GM12878 (cell line): Measurements from ENCODE around the gene BPIFB3. TPM values are rescaled to one million over a fixed set of nuclear protein-coding genes. Genes with fewer than 3 reads are reported as not detected.

Experiments
- ATAC-seq: fragments of 200-7000 bp; cut with Tn5 transposase; 3 replicates; pipeline ENCODE4 v1.9.1; 2020; ENCODE audit warnings: mild to moderate bottlenecking, moderate library complexity
- BruUV-seq: library from RNA; stranded (reverse); fragments of 400-500 nt; replicated peaks from 2 replicates; lab custom pipeline; 2021; lab: Mats Ljungman, UMichigan
- CTCF ChIA-PET: fragments of 300-600 bp; sonication (Branson Sonifier 250); formaldehyde crosslinking; extraction: SDS; loops from one replicate; lab custom pipeline; 2021; ENCODE audit warnings: inconsistent platforms; lab: Yijun Ruan, JAX
- POLR2A ChIA-PET: fragments of 350-600 bp; formaldehyde crosslinking; extraction: SDS; loops from one replicate; lab custom pipeline; 2021; ENCODE audit warnings: inconsistent platforms; lab: Charles Lee
- RAD21 ChIA-PET: fragments of 300-600 bp; sonication (Branson Sonifier 250); formaldehyde crosslinking; loops from one replicate; lab custom pipeline; 2023; ENCODE audit warnings: antibody characterized with exemption; ENCODE audit not compliant: unreplicated experiment; lab: Charles Lee
- SMC1A ChIA-PET: fragments of 300-600 bp; sonication (Branson Sonifier 250); formaldehyde crosslinking; loops from one replicate; lab custom pipeline; 2023; ENCODE audit not compliant: unreplicated experiment, uncharacterized antibody; lab: Charles Lee
- DNase-seq: peaks from one replicate; pipeline ENCODE4 v3.0.0-alpha.2; 2011; ENCODE audit warnings: low read depth, low spot score
- FAIRE-seq: peaks from 3 replicates; lab custom pipeline; 2011; peaks lifted over from hg19 to GRCh38; lab: Jason Lieb, UNC
- H2AFZ ChIP-seq: 2 replicates; pipeline ENCODE4 v1.6.0; 2011; ENCODE audit warnings: low read depth, low read length, control low read depth; ENCODE audit not compliant: control insufficient read depth
- H3K27ac ChIP-seq: 2 replicates; pipeline ENCODE4 v1.5.1; 2011; ENCODE audit warnings: control low read depth; ENCODE audit not compliant: control insufficient read depth, insufficient read depth
- H3K27me3 ChIP-seq, 2 experiments: replicated peaks in 1 of 2; 2 replicates each; pipeline versions ENCODE4 v1.6.0 to v1.6.1; 2011; ENCODE audit warnings: low read length in 1 of 2; ENCODE audit not compliant: control insufficient read depth in 2 of 2, insufficient read depth in 2 of 2
- H3K36me3 ChIP-seq, 2 experiments: 2 replicates each; pipeline ENCODE4 v1.5.1; 2011; ENCODE audit warnings: low read length in 1 of 2; ENCODE audit not compliant: control insufficient read depth in 2 of 2, insufficient read depth in 2 of 2
- H3K4me1 ChIP-seq: 2 replicates; pipeline ENCODE4 v1.6.1; 2011; ENCODE audit warnings: mild to moderate bottlenecking, low read length, moderate library complexity, mixed read lengths; ENCODE audit not compliant: control insufficient read depth, insufficient read depth
- H3K4me2 ChIP-seq: 2 replicates; pipeline ENCODE4 v1.6.0; 2011; ENCODE audit warnings: control low read depth; ENCODE audit not compliant: control insufficient read depth, insufficient read depth
- H3K4me3 ChIP-seq: fragments of 200-600 bp; sonication (generic); 2 replicates; pipeline ENCODE4 v1.5.1; 2016
- H3K79me2 ChIP-seq: 2 replicates; pipeline ENCODE4 v1.6.0; 2011; ENCODE audit warnings: low read length; ENCODE audit not compliant: control insufficient read depth, insufficient read depth
- H3K9ac ChIP-seq: 2 replicates; pipeline ENCODE4 v1.8.0; 2011; ENCODE audit warnings: low read length, control low read depth, mixed read lengths; ENCODE audit not compliant: control insufficient read depth, insufficient read depth
- H3K9me3 ChIP-seq: replicated peaks from 3 replicates; pipeline ENCODE4 v1.5.1; 2011; ENCODE audit warnings: mild to moderate bottlenecking, low read length; ENCODE audit not compliant: control insufficient read depth, insufficient read depth
- H4K20me1 ChIP-seq: 2 replicates; pipeline ENCODE4 v1.6.0; 2011; ENCODE audit not compliant: control insufficient read depth, insufficient read depth
- CTCF ChIP-seq, 3 experiments: IDR thresholded peaks in 2 of 3; conservative IDR thresholded peaks in 1 of 3; 2 replicates each; pipeline ENCODE4 v1.5.1; 2011; ENCODE audit warnings: low read depth in 3 of 3, low read length in 3 of 3, mild to moderate bottlenecking in 3 of 3, control low read depth in 2 of 3, moderate library complexity in 2 of 3, inconsistent platforms in 1 of 3, mixed read lengths in 1 of 3; ENCODE audit not compliant: control insufficient read depth in 2 of 3, insufficient read depth in 1 of 3; ENCODE audit errors: extremely low read depth in 1 of 3
- EED ChIP-seq: sonication (generic); IDR thresholded peaks from 2 replicates; pipeline ENCODE4 v1.6.1; 2016; ENCODE audit warnings: antibody characterized with exemption, low read depth
- POU2F2 ChIP-seq: IDR thresholded peaks from 3 replicates; pipeline ENCODE4 v1.6.1; 2011; ENCODE audit warnings: low read depth, mild to moderate bottlenecking, low read length, borderline replicate concordance
- SREBF2 ChIP-seq: IDR thresholded peaks from 2 replicates; pipeline ENCODE4 v1.6.1; 2012; ENCODE audit warnings: mild to moderate bottlenecking, low read length
- TBL1XR1 ChIP-seq: IDR thresholded peaks from 2 replicates; pipeline ENCODE4 v1.6.1; 2012; ENCODE audit warnings: low read depth, low read length, improper control_type of control experiment
- ZNF24 ChIP-seq: fragments of 450-650 bp; IDR thresholded peaks from 2 replicates; pipeline ENCODE4 v1.6.1; 2017; ENCODE audit warnings: antibody characterized with exemption, mild to moderate bottlenecking
- WGBS: methylation state at CpG from one replicate; pipeline ENCODE4 v1.1.6; 2016; ENCODE audit warnings: low lambda C conversion rate; ENCODE audit not compliant: insufficient replicate concordance, insufficient coverage; ENCODE audit errors: missing lambda C conversion rate; 5-methylcytosine and 5-hydroxymethylcytosine counted together
- in situ Hi-C: fragments of 300-500 bp; cut with MboI; formaldehyde crosslinking; loops from 9 replicates; pipeline ENCODE4 v1.14.3; 2018; ENCODE audit warnings: mixed read lengths
- intact Hi-C: fragments of 100-400 bp; cut with micrococcal nuclease; formaldehyde crosslinking; loops from one replicate; pipeline ENCODE4 v1.14.2; 2022; ENCODE audit not compliant: unreplicated experiment
- polyA plus RNA-seq, 11 experiments: library from polyadenylated mRNA; depleted of rRNA in 4 of 11; unstranded in 6 of 11; stranded (reverse) in 5 of 11; fragments of >200 nt; fragmentation: Nextera tagmentation in 4 of 11; fragmentation: Illumina TruSeq in 1 of 11; extraction: Ambion mirVana in 4 of 11; extraction: Trizol in 1 of 11; gene quantifications; 1 replicate in 1 of 11; 2 replicates in 10 of 11; pipeline versions ENCODE4 v1.2.1 to v1.2.3, GENCODE V29; 2011 to 2016; ENCODE audit warnings: inconsistent platforms in 2 of 11, missing spikeins in 2 of 11, low read depth in 1 of 11
- total RNA-seq, 4 experiments: library from RNA; depleted of rRNA in 3 of 4; stranded (reverse); fragments of >200 nt in 3 of 4; fragmentation: Illumina TruSeq in 1 of 4; extraction: Trizol in 1 of 4; gene quantifications; 2 replicates each; pipeline versions ENCODE4 v1.2.1 to v1.2.3, GENCODE V29; 2013 to 2021

Gene BPIFB3
- total and polyA plus RNA-seq, 10 of the 15 experiments (the other 5 are each of a cell fraction or from before 2014, with no cell fraction given) = not detected

- Histone ChIP-seq H3K9ac (no peak overlapping the region), H4K20me1 (no peaks in the 10 kb centered on the region), H3K27ac (no peak overlapping the region), H3K4me1 (no peaks in the 10 kb centered on the region), H3K36me3 (no peaks in the 10 kb centered on the region), H3K27me3 (peaks cover 0 to 1% of the 10 kb centered on the region in 2 experiments; a peak in 1 of 4 replicates), H3K9me3 (no peaks in the 10 kb centered on the region), H3K79me2 (no peaks in the 10 kb centered on the region), H3K4me2 (no peak overlapping the region), H3K4me3 (no peak overlapping the region), H2AFZ (no peak overlapping the region)
- CTCF ChIA-PET = no interaction called here
- in situ Hi-C loops (no loop called here), intact Hi-C loops (no loop called here)
- FAIRE-seq = no peak
- RAD21 ChIA-PET = no interaction called here
- BruUV-seq = no TSS peak
- POLR2A ChIA-PET = no interaction called here
- WGBS = 32% methylated on average over 8 of the region's 9 CpGs
- TF ChIP-seq TBL1XR1 = no peak
- no peak for TF ChIP-seq CTCF (IDR thresholded peaks at IDR 0.05 in 2 of 3, conservative IDR thresholded peaks at IDR 0.05 in 1 of 3; ENCODE audit: control insufficient read depth in 2 of 3, extremely low read depth in 1 of 3, insufficient read depth in 1 of 3, low read depth in 3 of 3, low read length in 3 of 3)
- no peak for DNase-seq
- no peak for ATAC-seq
- SMC1A ChIA-PET = no interaction called here
Observed at GRCh38 chr20:33030076-33030475, 23.6 kb upstream of the BPIFB3 start.

GRCh38 chr20:33030569-33030968 is 23.1 kb upstream of the BPIFB3 start:
- H3K36me3 ChIP-seq = no peaks in the 10 kb centered on the region
- H3K9ac ChIP-seq = no peak overlapping the region
- no peaks in the 10 kb centered on the region for H3K4me1 ChIP-seq
- intact Hi-C loops (no loop called here), in situ Hi-C loops (no loop called here)
- H3K4me2 ChIP-seq = no peak overlapping the region
- H3K79me2 ChIP-seq = no peaks in the 10 kb centered on the region
- FAIRE-seq (no peak), ATAC-seq (no peak), DNase-seq (no peak)
- no peak overlapping the region for H3K4me3 ChIP-seq
- POLR2A ChIA-PET = no interaction called here
- no peaks in the 10 kb centered on the region for H3K9me3 ChIP-seq
- SMC1A ChIA-PET = no interaction called here
- H3K27ac ChIP-seq = no peak overlapping the region
- no peaks in the 10 kb centered on the region for H4K20me1 ChIP-seq
- TF ChIP-seq SREBF2 = no peak
- no peak for TF ChIP-seq POU2F2
- TF ChIP-seq EED = no peak
- TF ChIP-seq ZNF24 = 0 out of 2 replicates have a peak, but pooled peaks have one; percentile 57
- BruUV-seq = no TSS peak
- H2AFZ ChIP-seq = no peak overlapping the region
- peaks cover 0 to 1% of the 10 kb centered on the region in 2 experiments; a peak in 1 of 4 replicates for H3K27me3 ChIP-seq
- RAD21 ChIA-PET = no interaction called here
- CTCF ChIA-PET = interaction anchor here (0.9 kb wide), 1 partner anchor 10 kb away, joined by 3 read pairs; no protein-coding TSS in a partner anchor
- WGBS = 10% methylated on average over 6 of the region's 6 CpGs
